Activated naive CD8-positive, alpha-beta T cell treated with anti-CD3 and anti-CD28 coated beads, Interleukin-2, amount 50 U/mL, for 24 hours (primary cell): ENCODE data around the gene CFAP20DC.
"Not testable (repeated sequence)": the region's sequence is repeated elsewhere in the genome, so short reads cannot be mapped to it uniquely, and the experiment has no call there.

Experiments used
- ATAC-seq: fragments of 150-1000 bp; cut with Tn5 transposase; one replicate; pipeline ENCODE4 v1.10.0; 2021
- DNase-seq: peaks from one replicate; pipeline ENCODE4 v3.0.0; 2021
- H3K27ac Mint-ChIP-seq: one replicate; pipeline ENCODE4 v1.8.0; 2021; ENCODE audit warnings: mild to moderate bottlenecking, mixed read lengths
- H3K27me3 Mint-ChIP-seq: one replicate; pipeline ENCODE4 v1.8.0; 2021; ENCODE audit warnings: mixed read lengths
- H3K36me3 Mint-ChIP-seq: one replicate; pipeline ENCODE4 v1.8.0; 2021; ENCODE audit warnings: low read depth, mixed read lengths
- H3K4me1 Mint-ChIP-seq: one replicate; pipeline ENCODE4 v1.8.0; 2021; ENCODE audit warnings: mixed read lengths
- H3K4me3 Mint-ChIP-seq: one replicate; pipeline ENCODE4 v1.8.0; 2021; ENCODE audit warnings: mild to moderate bottlenecking, moderate library complexity, mixed read lengths
- H3K9me3 Mint-ChIP-seq: one replicate; pipeline ENCODE4 v1.8.0; 2021; ENCODE audit warnings: mixed read lengths

The CFAP20DC gene

DNA sequence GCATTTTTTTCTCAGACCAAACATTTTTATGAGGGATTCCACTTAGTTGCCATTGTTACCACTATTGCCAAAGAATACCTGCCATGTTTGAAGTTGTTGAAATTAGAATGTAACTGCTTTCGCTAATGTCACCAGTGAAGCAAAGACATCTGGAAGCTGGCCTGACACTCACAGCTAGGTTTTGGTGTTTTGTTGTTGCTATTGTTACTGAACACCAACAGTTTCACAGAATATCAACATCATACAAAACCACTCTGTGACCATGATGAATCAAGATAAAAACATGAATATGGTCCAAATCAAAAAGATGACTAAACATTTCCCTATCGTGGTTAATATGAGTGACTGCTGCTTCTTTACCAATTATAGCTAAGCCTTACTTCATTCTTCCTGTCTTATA is 6.9 kb upstream of the CFAP20DC start:
- no peak overlapping the region for H3K4me3 Mint-ChIP-seq
- peak; percentile 43 for ATAC-seq
- H3K9me3 Mint-ChIP-seq = no peaks in the 10 kb centered on the region
- no peak for DNase-seq
- peaks cover 2% of the 10 kb centered on the region for H3K4me1 Mint-ChIP-seq
- peaks cover 10% of the 10 kb centered on the region for H3K27me3 Mint-ChIP-seq
- no peak overlapping the region for H3K27ac Mint-ChIP-seq
- H3K36me3 Mint-ChIP-seq = no peaks in the 10 kb centered on the region

DNA sequence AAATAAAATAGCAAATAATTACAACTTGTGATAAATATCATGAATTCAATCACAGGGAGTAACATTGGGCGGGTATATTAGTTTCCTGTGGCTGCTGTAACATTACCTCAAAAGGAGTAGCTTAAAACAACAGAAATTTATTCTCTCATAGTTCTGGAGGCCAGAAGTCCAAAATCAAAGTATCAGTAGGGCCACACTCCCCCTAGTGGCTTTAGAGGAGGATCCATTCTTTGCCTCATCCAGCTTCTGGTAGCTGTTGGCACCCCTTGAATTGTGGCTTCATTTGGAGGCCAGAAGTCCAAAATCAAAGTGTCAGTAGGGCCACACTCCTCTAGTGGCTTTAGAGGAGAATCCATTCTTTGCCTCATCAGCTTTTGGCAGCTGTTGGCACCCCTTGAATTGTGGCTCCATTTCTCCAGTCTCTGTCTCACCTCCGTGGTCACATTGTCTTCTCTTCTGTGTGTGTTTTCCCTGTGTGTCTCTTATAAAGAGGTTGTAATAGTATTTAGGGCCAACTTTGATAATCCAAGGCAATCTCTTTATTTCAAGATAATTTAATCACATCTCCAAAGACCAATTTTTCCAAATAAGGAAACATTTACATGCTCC is 3.1 kb upstream of the CFAP20DC start:
- H3K27me3 Mint-ChIP-seq = peaks cover 3% of the 10 kb centered on the region
- no peak for ATAC-seq
- H3K9me3 Mint-ChIP-seq = no peaks in the 10 kb centered on the region
- no peak for DNase-seq
- no peaks in the 10 kb centered on the region for H3K36me3 Mint-ChIP-seq
- H3K4me1 Mint-ChIP-seq = peaks cover 11% of the 10 kb centered on the region
- no peak overlapping the region for H3K4me3 Mint-ChIP-seq
- H3K27ac Mint-ChIP-seq = no peak overlapping the region

DNA sequence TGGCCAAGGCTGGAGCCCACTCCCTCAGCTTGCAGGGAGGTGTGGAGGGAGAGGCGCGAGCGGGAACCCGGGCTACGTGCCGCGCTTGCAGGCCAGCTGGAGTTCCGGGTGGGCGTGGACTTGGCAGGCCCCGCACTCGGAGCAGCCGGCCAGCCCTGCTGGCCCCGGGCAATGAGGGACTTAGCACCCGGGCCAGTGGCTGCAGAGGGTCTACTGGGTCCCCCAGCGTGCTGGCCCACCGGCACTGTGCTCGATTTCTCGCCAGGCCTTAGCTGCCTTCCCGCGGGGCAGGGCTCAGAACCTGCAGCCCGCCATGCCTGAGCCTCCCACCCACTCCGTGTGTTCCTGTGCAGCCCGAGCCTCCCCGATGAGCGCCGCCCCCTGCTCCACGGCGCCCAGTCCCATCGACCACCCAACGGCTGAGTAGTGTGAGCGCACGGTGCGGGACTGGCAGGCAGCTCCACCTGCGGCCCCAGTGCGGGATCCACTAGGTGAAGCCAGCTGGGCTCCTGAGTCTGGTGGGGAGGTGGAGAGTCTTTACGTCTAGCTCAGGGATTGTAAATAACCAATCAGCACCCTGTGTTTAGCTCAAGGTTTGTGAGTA is 1.1 kb upstream of the CFAP20DC start:
- H3K4me3 Mint-ChIP-seq, H3K9me3 Mint-ChIP-seq, H3K4me1 Mint-ChIP-seq, H3K36me3 Mint-ChIP-seq, ATAC-seq, H3K27me3 Mint-ChIP-seq, DNase-seq, H3K27ac Mint-ChIP-seq: not testable (repeated sequence)

DNA sequence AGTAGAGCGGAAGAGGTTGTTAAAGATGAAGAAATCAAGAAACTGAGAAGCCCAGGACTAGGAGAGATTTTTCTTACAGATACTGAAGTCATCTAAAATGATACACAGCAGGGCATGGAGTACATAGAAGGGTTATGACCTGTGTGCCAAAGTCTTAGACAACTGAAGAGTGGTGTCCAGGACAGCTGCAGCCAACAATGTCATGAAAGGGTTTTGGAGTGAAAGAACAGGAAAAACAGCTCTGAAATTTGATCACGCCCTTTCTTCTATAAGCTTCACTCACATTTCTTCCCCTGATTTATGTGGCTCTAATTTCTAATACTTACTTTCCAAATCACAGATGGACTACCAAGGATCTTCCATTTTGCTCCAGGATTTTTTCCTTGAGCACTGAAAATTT is 3.0 kb downstream of the CFAP20DC start:
- H3K27ac Mint-ChIP-seq = no peak overlapping the region
- H3K4me3 Mint-ChIP-seq = no peak overlapping the region
- DNase-seq (no peak), ATAC-seq (no peak)
- H3K9me3 Mint-ChIP-seq = no peaks in the 10 kb centered on the region
- no peaks in the 10 kb centered on the region for H3K36me3 Mint-ChIP-seq
- peaks cover 3% of the 10 kb centered on the region for H3K27me3 Mint-ChIP-seq
- peaks cover 9% of the 10 kb centered on the region for H3K4me1 Mint-ChIP-seq

DNA sequence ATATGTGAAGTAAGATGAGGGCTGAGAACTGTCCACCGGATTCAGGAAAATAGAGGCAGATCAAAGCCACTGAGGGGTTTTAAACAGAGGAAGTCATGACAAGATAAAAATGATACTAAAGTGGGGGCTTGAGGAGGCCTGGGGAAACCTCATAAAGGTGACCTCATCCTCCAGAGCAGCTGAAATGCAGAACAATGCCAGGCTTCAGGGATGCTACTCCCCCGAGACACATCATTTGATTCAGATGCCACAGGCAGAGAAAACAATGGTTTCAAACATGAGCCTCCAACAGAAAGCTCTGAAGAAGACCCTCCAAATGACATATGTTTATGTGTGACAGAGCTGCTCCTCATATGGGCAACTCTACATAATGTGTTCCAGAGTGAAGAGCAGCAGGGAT is 6.4 kb downstream of the CFAP20DC start:
- Mint-ChIP-seq H3K27ac (no peak overlapping the region), H3K36me3 (no peaks in the 10 kb centered on the region), H3K27me3 (no peaks in the 10 kb centered on the region), H3K4me1 (no peaks in the 10 kb centered on the region), H3K9me3 (no peaks in the 10 kb centered on the region), H3K4me3 (no peak overlapping the region)
- no peak for DNase-seq
- no peak for ATAC-seq

DNA sequence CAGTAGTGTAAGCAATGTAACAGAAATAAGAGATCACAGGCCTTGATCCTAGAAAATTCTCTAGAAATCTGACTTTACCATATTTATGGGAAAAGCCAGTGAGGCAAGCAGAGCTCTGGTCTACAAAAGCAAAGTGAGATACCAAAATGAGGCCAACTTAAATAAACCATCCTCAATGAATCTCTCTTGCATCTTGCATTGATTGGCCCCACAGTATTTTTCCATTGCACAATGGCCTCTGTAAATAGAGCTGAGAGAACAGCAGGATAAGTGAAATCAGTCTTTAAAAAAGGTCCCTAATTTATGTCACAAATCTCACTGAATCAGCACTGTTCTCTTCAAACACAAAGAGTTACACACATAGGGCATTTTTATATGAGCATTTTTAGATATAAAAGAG is 8.9 kb downstream of the CFAP20DC start:
- Mint-ChIP-seq H3K27me3 (no peaks in the 10 kb centered on the region), H3K4me3 (no peak overlapping the region), H3K4me1 (no peaks in the 10 kb centered on the region), H3K36me3 (no peaks in the 10 kb centered on the region), H3K9me3 (no peaks in the 10 kb centered on the region), H3K27ac (no peak overlapping the region)
- DNase-seq (no peak), ATAC-seq (no peak)

DNA sequence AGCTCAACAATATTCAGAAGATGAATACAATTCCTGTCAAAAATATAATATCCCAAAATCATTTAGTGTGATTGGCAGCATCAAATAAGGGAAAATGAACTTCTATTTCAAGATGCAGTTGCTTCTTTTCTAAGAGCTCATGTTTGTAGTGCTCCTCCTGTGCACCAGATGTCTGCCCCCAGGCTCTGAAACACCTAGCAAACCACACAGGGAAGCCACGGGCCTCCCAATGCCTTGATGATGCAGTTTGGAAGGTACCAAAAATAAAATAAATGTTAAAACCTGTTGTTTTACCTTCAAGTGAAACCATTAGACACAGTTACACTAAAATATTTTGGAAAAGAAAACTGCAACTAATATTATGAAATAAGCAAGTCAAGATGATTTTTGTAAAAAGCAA is 22.2 kb downstream of the CFAP20DC start:
- Mint-ChIP-seq H3K36me3 (no peaks in the 10 kb centered on the region), H3K4me1 (no peaks in the 10 kb centered on the region), H3K27ac (no peak overlapping the region), H3K9me3 (no peaks in the 10 kb centered on the region), H3K27me3 (no peaks in the 10 kb centered on the region), H3K4me3 (no peak overlapping the region)
- no peak for DNase-seq
- no peak for ATAC-seq

DNA sequence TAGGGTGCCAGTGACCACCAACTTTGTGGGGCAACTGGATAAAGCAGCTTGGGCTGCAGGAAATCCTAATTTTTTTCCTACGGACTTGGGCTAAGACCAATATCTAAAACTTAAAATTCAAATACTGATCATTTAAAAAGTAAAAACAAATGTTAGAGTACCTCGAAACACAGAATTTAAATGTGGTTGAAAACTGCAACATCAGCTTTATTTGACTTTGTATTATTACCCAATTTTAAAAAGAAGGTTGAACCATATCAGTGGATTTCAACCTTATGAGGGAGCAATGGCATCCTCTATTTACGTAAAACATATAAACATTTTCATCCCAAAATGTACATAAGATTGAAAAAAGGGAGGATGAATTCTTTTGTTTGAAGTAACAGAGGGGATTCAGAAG is 26.2 kb downstream of the CFAP20DC start:
- Mint-ChIP-seq H3K27ac (no peak overlapping the region), H3K4me3 (no peak overlapping the region), H3K36me3 (no peaks in the 10 kb centered on the region), H3K4me1 (no peaks in the 10 kb centered on the region), H3K27me3 (no peaks in the 10 kb centered on the region), H3K9me3 (no peaks in the 10 kb centered on the region)
- no peak for DNase-seq
- no peak for ATAC-seq

DNA sequence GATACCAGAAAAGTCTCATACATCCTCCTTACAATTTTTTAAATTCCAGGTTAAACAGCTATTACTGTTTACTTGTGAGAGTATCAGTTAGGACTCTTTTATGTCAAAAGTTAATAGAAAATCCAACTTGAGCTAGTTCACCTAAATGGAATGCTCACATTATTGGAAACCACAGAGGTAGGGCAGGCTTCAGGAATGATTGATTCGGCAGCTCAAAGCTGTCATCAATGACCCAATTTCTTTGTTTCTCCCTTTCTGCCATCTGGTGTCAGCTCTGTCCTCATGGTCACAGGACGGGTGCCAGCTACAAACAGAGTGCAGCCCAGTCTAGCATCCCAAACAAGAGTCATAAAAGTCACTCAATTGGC is 32.2 kb downstream of the CFAP20DC start:
- no peaks in the 10 kb centered on the region for H3K9me3 Mint-ChIP-seq
- no peaks in the 10 kb centered on the region for H3K4me1 Mint-ChIP-seq
- ATAC-seq (no peak), DNase-seq (no peak)
- no peak overlapping the region for H3K4me3 Mint-ChIP-seq
- peaks cover 2% of the 10 kb centered on the region for H3K27me3 Mint-ChIP-seq
- no peaks in the 10 kb centered on the region for H3K36me3 Mint-ChIP-seq
- H3K27ac Mint-ChIP-seq = no peak overlapping the region

DNA sequence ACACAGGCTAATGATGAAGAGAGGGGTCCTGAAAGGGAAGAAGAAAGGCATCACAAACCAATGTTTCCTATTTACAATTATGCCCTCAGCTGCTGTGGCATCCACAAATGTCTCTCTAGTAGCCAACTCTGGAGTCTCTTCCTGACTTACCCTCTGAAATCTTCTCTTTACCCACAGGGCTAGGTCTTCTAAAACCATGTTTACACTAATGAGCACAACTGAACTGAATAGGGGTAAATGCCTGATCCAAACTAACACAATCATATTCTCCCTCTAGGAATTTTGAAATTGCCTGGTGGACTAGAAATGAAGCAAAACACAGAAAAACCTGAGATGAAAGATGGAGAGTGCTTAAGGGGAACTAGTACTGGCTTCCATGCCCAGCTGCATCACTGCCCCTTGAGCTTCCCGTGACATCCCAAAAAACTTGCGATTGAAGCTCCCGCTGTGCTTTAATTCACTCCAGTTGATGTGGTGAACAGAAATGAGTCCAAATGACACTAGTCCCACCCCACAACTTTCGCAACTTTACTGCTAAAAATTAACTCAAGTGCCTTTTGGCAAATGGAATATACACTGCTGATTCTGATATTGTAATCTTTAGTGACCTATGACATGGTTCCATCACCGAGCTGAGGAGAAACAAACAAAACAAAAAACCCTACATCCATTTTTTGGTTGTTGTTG is 32.8 kb downstream of the CFAP20DC start:
- Mint-ChIP-seq H3K27me3 (peaks cover 2% of the 10 kb centered on the region), H3K4me1 (no peaks in the 10 kb centered on the region), H3K9me3 (no peaks in the 10 kb centered on the region), H3K27ac (no peak overlapping the region), H3K36me3 (no peaks in the 10 kb centered on the region), H3K4me3 (no peak overlapping the region)
- DNase-seq (no peak), ATAC-seq (no peak)

DNA sequence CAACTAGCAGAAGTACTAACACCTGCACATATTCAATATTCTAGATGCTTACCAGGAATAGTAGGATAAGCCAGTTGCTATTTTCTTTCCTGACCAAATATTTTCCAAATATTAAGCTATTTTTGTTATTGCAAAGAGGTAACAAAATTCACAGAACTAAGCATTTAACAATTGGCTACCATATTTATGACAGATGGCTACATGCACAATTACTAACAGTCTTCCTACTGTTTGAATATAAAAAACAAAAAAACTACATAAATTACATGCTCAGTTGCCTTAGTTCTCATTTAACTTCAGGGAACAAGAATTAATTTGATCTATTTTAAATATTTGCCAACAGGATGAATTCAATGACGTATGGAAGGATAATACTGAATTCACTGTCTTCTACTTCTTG is 36.2 kb downstream of the CFAP20DC start:
- Mint-ChIP-seq H3K27me3 (peaks cover 5% of the 10 kb centered on the region), H3K27ac (no peak overlapping the region)

DNA sequence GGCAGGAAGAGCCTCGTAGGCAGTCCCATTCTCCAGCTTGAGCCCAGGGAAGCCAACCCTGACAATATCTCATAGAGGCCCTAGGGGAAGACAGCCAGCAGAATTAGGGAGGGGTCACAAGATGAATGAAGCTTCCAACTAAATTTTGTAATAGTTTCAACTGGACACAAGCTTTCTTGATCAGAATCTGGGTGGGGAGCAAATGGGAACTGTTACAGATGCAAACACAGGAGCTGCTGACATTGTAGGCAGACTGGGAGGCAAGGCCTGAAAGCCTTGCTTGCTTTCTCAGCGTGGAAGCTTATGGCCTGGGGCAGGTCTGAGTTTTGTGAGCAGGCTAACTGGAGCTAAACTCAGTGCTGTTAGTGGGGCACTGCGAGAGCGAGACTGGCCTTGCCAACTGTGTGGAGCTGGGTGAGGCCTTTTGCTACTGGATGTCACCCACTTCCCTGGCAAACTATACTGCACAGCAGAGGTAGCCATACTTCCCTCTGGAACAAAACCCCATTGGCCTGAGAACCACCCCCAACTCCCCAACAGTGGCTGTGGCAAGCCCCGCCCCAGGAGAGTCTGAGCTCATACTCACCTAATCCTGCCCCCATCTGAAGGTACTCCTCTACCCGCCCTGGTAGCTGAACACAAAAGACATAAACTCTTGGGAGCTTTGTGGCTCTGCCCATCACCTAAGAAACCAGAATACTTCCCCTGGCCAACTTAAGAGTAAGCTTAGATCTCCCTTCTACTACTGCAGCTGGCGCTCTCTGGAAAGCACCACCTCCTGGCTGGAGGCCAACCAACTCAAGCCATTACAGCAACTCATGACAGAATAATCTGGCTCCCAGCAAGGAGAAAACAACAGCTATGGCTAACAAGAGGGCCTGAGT is 42.9 kb downstream of the CFAP20DC start:
- ATAC-seq = no peak
- no peak overlapping the region for H3K4me3 Mint-ChIP-seq

More for the DNA sequence above, 36.2 kb downstream of the CFAP20DC start:
- DNase-seq = no peak
- no peaks in the 10 kb centered on the region for H3K36me3 Mint-ChIP-seq
- H3K9me3 Mint-ChIP-seq = no peaks in the 10 kb centered on the region
- H3K4me3 Mint-ChIP-seq = no peak overlapping the region
- no peaks in the 10 kb centered on the region for H3K4me1 Mint-ChIP-seq
- ATAC-seq = no peak

DNA sequence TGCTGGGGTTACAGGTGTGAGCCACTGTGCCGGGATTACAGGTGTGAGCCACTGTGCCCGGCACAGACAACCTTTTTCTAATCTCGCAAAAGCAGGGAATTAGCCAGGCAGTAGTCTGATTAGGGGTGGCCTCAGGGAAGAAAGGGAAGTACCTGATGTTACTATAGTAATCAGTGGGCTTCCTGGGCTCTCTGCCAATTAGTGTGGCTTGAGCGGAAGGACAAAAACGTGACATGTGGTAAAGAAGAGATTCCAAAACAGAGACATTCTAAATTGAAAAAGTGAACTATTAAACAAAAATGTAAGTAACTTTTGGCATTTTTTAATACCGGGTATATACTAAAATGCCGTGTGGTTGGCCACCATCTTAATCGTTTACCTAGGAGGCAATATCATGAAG is 48.1 kb downstream of the CFAP20DC start:
- DNase-seq (no peak), ATAC-seq (no peak)
- Mint-ChIP-seq H3K27ac (no peak overlapping the region), H3K9me3 (no peaks in the 10 kb centered on the region), H3K36me3 (no peaks in the 10 kb centered on the region), H3K4me1 (no peaks in the 10 kb centered on the region), H3K4me3 (no peak overlapping the region), H3K27me3 (peaks cover 2% of the 10 kb centered on the region)

More for the DNA sequence above, 42.9 kb downstream of the CFAP20DC start:
- Mint-ChIP-seq H3K36me3 (no peaks in the 10 kb centered on the region), H3K4me1 (no peaks in the 10 kb centered on the region), H3K9me3 (no peaks in the 10 kb centered on the region), H3K27me3 (peaks cover 6% of the 10 kb centered on the region), H3K27ac (no peak overlapping the region)
- no peak for DNase-seq

DNA sequence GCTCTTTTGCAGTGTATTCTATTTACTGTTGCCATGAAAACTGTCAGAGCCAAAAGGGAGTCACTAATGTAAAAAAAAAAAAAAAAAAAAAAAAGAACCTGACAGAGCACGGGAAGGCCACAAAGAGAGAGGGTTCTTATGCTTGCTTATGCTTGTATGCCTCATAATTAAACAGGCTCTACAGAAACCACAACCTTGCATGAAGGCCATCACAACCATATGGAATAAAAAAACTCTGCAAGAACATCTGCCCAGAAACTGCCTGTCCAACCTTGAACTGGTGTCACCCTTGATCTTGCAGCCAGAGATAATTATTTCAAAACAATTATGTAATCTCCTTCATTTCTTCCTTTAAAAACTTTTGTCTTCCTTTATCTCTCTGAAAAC is 50.1 kb downstream of the CFAP20DC start:
- no peak overlapping the region for H3K4me3 Mint-ChIP-seq
- H3K4me1 Mint-ChIP-seq = no peaks in the 10 kb centered on the region
- H3K27me3 Mint-ChIP-seq = peaks cover 2% of the 10 kb centered on the region
- ATAC-seq (no peak), DNase-seq (no peak)
- no peaks in the 10 kb centered on the region for H3K36me3 Mint-ChIP-seq
- H3K27ac Mint-ChIP-seq = no peak overlapping the region
- H3K9me3 Mint-ChIP-seq = no peaks in the 10 kb centered on the region
